ENCODE results near the gene MEI4.
"Not testable (repeated sequence)": the region's sequence is repeated elsewhere in the genome, so short reads cannot be mapped to it uniquely, and the experiment has no call there.

The MEI4 gene

DNA sequence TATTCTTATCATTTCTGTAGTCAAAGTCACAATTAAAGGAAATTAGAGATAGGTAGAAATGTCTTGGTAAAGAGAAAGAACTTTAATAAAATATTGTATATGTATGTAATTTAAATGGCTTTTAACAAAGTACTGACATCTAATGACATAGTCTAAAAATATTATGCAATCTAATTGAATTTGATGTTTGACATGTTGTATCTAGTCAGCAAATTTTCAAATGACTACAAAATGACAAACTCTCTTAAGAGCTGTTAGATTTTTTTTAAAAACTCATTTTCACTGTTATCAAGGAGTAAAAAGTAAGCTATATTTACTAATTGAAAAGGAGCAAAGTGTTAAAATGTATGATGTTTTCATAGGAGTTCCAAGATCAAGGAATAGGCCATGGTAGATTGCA lies 176.9 kb downstream of the MEI4 start:
- TF ChIP-seq CTCF (IDR thresholded peaks at IDR 0.05; ENCODE audit: low read depth, low read length, missing control alignments) = no peak
- DNase-seq (ENCODE audit: low read depth) = no peak
- H3K4me3 ChIP-seq (ENCODE audit: low read depth, low read length) = no peak overlapping the region

DNA sequence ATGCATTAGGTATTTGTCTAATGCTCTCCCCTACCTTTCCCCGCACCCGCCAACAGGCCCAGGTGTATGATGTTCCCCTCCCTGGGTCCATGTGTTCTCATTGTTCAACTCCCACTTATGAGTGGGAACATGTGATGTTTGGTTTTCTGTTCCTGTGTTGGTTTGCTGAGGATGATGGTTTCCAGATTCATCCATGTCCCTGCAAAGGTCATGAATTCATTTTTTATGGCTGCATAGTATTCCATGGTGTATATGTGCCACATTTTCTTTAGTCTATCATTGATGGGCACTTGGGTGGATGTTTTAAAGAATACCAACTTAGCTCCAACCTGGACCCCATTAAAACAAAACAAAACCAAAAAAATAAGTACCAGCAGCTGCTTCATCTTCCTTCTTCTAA lies 180.9 kb downstream of the MEI4 start:
- DNase-seq (ENCODE audit: low read depth); H3K4me3 ChIP-seq (ENCODE audit: low read depth, low read length): not testable (repeated sequence)

GRCh38 chr6:77834591-77834996 lies 181.8 kb downstream of the MEI4 start:
- no peak overlapping the region for H3K4me3 ChIP-seq (ENCODE audit: low read depth, low read length)
- no peak for TF ChIP-seq CTCF (IDR thresholded peaks at IDR 0.05; ENCODE audit: low read depth, low read length, missing control alignments)
- no peak for DNase-seq (ENCODE audit: low read depth)

- no peak overlapping the region for H3K4me3 ChIP-seq (ENCODE audit: low read depth, low read length)
- no peak for TF ChIP-seq CTCF (IDR thresholded peaks at IDR 0.05; ENCODE audit: low read depth, low read length, missing control alignments)
- DNase-seq (ENCODE audit: low read depth) = no peak
Observed at GRCh38 chr6:77837034-77837784, 184.4 kb downstream of the MEI4 start.

DNA sequence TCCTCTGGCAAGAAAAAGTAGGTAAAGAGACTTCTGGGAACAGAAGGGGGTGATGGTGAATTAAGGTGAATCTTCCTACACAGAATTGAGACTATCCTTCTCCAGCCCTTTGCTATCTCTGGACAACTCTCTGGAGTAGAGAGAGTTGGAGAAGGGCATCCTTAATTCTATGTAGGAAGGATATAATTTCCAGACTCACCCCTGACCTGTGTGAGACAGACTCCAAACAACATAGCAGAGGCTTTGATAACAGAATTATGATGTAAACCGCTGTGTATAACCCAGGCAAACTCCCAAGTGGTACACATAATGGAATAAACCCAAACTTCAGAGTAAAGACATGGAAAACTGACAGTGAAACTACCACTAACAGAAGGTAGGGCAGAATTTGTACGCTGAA lies 186.5 kb downstream of the MEI4 start:
- no peak overlapping the region for H3K4me3 ChIP-seq (ENCODE audit: low read depth, low read length)
- DNase-seq (ENCODE audit: low read depth) = no peak
- TF ChIP-seq CTCF (IDR thresholded peaks at IDR 0.05; ENCODE audit: low read depth, low read length, missing control alignments) = no peak

DNA sequence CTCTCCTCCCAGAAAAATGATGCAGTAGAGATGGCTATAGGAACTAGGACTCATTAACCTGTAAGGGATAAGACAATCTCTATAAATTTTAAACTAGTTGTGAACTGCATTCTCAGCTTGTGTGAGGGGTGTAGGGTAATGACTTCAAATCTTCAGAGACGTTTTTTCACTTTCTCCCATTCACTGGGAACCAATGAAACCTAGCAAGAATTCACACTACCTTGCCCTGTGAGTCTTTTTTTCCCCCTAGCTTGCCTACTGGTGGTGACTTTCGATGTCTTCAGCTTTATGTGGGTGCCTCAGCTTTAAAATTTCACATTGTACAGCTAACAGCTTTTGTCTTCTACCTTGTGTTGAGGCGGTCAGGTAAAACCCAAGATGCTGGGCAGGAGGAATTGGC lies 192.0 kb downstream of the MEI4 start:
- no peak for DNase-seq (ENCODE audit: low read depth)
- TF ChIP-seq CTCF (IDR thresholded peaks at IDR 0.05; ENCODE audit: low read depth, low read length, missing control alignments) = no peak

DNA sequence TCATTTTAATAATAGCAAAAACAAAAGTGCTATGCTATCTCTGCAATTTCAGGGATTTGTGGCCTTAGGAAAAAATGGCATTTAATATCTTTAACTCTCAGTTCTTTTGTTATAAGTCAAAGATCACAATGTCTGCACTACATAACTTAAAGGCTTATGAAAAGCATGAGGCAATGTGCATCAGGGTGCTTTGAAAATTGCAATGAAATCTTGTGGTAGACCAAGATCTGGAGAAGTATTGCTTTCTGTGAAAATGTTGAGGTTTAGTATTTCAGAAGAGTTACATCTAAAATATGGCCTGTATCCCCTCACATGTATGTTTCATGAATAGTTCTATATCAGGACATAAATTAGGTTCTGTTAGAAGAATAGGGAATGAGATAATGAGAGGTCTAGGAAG lies 200.6 kb downstream of the MEI4 start:
- H3K4me3 ChIP-seq (ENCODE audit: low read depth, low read length) = no peak overlapping the region
- no peak for TF ChIP-seq CTCF (IDR thresholded peaks at IDR 0.05; ENCODE audit: low read depth, low read length, missing control alignments)
- no peak for DNase-seq (ENCODE audit: low read depth)

More for the DNA sequence above, 192.0 kb downstream of the MEI4 start:
- no peak overlapping the region for H3K4me3 ChIP-seq (ENCODE audit: low read depth, low read length)
